GM12873 (cell line): ENCODE measurements around the gene PALLD.

Source experiments
- CTCF ChIP-seq: IDR thresholded peaks from 2 replicates; pipeline ENCODE4 v1.5.1; 2012; ENCODE audit warnings: low read depth, mild to moderate bottlenecking, moderate library complexity, low read length, control low read depth; ENCODE audit not compliant: insufficient read depth; ENCODE audit errors: missing control alignments

Gene PALLD

GRCh38 chr4:168811786-168812651 is 315.2 kb downstream of the PALLD start:
- no peak for TF ChIP-seq CTCF

GRCh38 chr4:168812806-168813205 is 316.0 kb downstream of the PALLD start:
- TF ChIP-seq CTCF, result no peak

GRCh38 chr4:168813890-168814289 is 317.0 kb downstream of the PALLD start:
- no peak for TF ChIP-seq CTCF

- TF ChIP-seq CTCF, result no peak
Observed at GRCh38 chr4:168815379-168816345, 318.8 kb downstream of the PALLD start.

- TF ChIP-seq CTCF, result no peak
Observed at GRCh38 chr4:168817370-168817769, 320.5 kb downstream of the PALLD start.

GRCh38 chr4:168822481-168822880 is 325.6 kb downstream of the PALLD start:
- no peak for TF ChIP-seq CTCF

GRCh38 chr4:168825975-168826374 is 329.1 kb downstream of the PALLD start:
- TF ChIP-seq CTCF, result no peak
